Ishikawa (cell line): ENCODE measurements around the gene MIA2.

Source experiments
- CEBPB ChIP-seq: IDR thresholded peaks from 2 replicates; pipeline ENCODE4 v1.6.1; 2012
- CREB1 ChIP-seq: IDR thresholded peaks from 2 replicates; pipeline ENCODE4 v1.6.1; 2012; ENCODE audit warnings: low read depth
- EGR1 ChIP-seq: IDR thresholded peaks from 2 replicates; pipeline ENCODE4 v1.6.1; 2012
- EP300 ChIP-seq: IDR thresholded peaks from 2 replicates; pipeline ENCODE4 v1.6.1; 2012; ENCODE audit warnings: borderline replicate concordance
- FOXM1 ChIP-seq: IDR thresholded peaks from 2 replicates; pipeline ENCODE4 v1.6.1; 2012; ENCODE audit warnings: low read depth, borderline replicate concordance
- MAX ChIP-seq: IDR thresholded peaks from 2 replicates; pipeline ENCODE4 v1.6.1; 2012
- NFIC ChIP-seq: IDR thresholded peaks from 2 replicates; pipeline ENCODE4 v1.6.1; 2012
- RAD21 ChIP-seq: IDR thresholded peaks from 2 replicates; pipeline ENCODE4 v1.6.1; 2012; ENCODE audit warnings: low read depth
- REST ChIP-seq: IDR thresholded peaks from 2 replicates; pipeline ENCODE4 v1.6.1; 2012; ENCODE audit warnings: low read depth, mild to moderate bottlenecking
- TAF1 ChIP-seq: IDR thresholded peaks from 2 replicates; pipeline ENCODE4 v1.6.1; 2012; ENCODE audit warnings: low read depth, mild to moderate bottlenecking
- TCF12 ChIP-seq: IDR thresholded peaks from 2 replicates; pipeline ENCODE4 v1.6.1; 2012; ENCODE audit warnings: low read depth
- TEAD4 ChIP-seq: IDR thresholded peaks from 2 replicates; pipeline ENCODE4 v1.6.1; 2012
- USF1 ChIP-seq: IDR thresholded peaks from 2 replicates; pipeline ENCODE4 v1.6.1; 2012
- YY1 ChIP-seq: IDR thresholded peaks from 2 replicates; pipeline ENCODE4 v1.6.1; 2012; ENCODE audit warnings: low read depth
- ZBTB7A ChIP-seq: IDR thresholded peaks from 2 replicates; pipeline ENCODE4 v1.6.1; 2012; ENCODE audit warnings: low read depth

MIA2 gene

GRCh38 chr14:39384177-39384576 is 150.5 kb downstream of the MIA2 start:
- TF ChIP-seq MAX = no peak

- TF ChIP-seq TEAD4 (no peak), TAF1 (no peak), YY1 (no peak), RAD21 (no peak), REST (no peak), CREB1 (no peak), EGR1 (no peak), NFIC (no peak), USF1 (no peak), MAX (no peak), FOXM1 (no peak), TCF12 (no peak), EP300 (no peak)
Observed at GRCh38 chr14:39393289-39393688, 159.6 kb downstream of the MIA2 start.

- no peak for TF ChIP-seq USF1
- TF ChIP-seq TCF12 = no peak
- no peak for TF ChIP-seq TEAD4
Observed at GRCh38 chr14:39395555-39396254, 162.0 kb downstream of the MIA2 start.

- TF ChIP-seq REST = no peak
- TF ChIP-seq CEBPB = no peak
Observed at GRCh38 chr14:39396448-39396847, 162.7 kb downstream of the MIA2 start.

GRCh38 chr14:39398382-39398781 is 164.7 kb downstream of the MIA2 start:
- no peak for TF ChIP-seq CREB1
- TF ChIP-seq FOXM1 = no peak
- no peak for TF ChIP-seq MAX
- no peak for TF ChIP-seq TCF12
- TF ChIP-seq YY1 = no peak
- no peak for TF ChIP-seq USF1
- no peak for TF ChIP-seq TEAD4

- no peak for TF ChIP-seq EP300
- no peak for TF ChIP-seq CEBPB
Observed at GRCh38 chr14:39406560-39406959, 172.8 kb downstream of the MIA2 start.

- TF ChIP-seq USF1 (no peak), MAX (no peak), REST (no peak), NFIC (no peak), RAD21 (no peak), YY1 (no peak), TAF1 (no peak), TCF12 (no peak), CREB1 (no peak), ZBTB7A (no peak)
Observed at GRCh38 chr14:39416072-39416471, 182.4 kb downstream of the MIA2 start.
